Measurements from ENCODE around the gene AFAP1L1.

- TF ChIP-seq HDGF (IDR thresholded peaks at IDR 0.05; ENCODE audit: borderline replicate concordance) (no peak), SP1 (IDR thresholded peaks at IDR 0.05) (no peak), TARDBP (IDR thresholded peaks at IDR 0.05) (no peak), ARNT (IDR thresholded peaks at IDR 0.05) (no peak), FOXK2 (IDR thresholded peaks at IDR 0.05) (no peak)
Observed at GRCh38 chr5:149246906-149247305, 24.8 kb upstream of the AFAP1L1 start.
